ENCODE data around the gene BANP. TPM values are rescaled to one million over a fixed set of nuclear protein-coding genes. Genes with fewer than 3 reads are reported as not detected.

BANP gene
- polyA plus RNA-seq, 4 donors, result 14.9 to 29.2 (median 24.4) TPM

DNA sequence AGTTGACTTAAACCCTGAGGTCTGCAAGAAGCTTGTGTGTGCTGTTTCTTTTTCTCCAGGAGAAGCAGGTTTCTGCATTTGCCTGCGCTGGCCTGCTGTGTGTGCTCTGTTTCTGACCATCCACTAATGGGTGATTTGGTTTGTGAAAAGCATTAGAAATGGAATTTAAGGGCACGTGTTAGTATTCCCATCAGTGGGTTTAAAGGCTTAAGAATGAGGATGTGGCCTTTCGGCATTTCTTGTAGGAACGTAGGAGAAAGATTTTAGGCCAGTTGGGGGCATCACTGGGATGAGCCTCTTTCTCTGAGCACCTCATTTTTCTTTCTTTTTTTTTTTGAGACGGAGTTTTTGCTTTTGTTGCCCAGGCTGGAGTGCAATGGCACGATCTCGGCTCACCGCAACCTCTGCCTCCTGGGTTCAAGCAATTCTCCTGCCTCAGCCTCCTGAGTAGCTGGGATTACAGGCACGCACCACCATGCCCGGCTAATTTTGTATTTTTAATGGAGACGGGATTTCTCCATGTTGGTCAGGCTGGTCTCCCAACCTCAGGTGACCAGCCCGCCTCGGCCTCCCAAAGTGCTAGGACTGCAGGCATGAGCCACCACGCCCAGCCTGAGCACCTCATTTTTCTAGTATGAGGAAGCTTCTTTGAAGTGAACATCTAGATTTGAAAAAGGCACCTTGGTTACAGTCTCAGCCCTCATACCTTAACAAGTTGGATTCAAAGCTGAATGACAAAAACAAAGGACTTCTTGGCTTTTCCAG, 110.3 kb downstream of the BANP start:
- DNase-seq (ENCODE audit: low read depth in 4 of 4, low spot score in 3 of 4), result no peak

- DNase-seq (ENCODE audit: low read depth in 4 of 4, low spot score in 3 of 4), result peak in 1 of 4 donors; percentile 14
Measured at GRCh38 chr16:88062341-88063210, 111.3 kb downstream of the BANP start.

- DNase-seq (ENCODE audit: low read depth in 4 of 4, low spot score in 3 of 4), result no peak
Measured at GRCh38 chr16:88063211-88063773, 112.1 kb downstream of the BANP start.

DNA sequence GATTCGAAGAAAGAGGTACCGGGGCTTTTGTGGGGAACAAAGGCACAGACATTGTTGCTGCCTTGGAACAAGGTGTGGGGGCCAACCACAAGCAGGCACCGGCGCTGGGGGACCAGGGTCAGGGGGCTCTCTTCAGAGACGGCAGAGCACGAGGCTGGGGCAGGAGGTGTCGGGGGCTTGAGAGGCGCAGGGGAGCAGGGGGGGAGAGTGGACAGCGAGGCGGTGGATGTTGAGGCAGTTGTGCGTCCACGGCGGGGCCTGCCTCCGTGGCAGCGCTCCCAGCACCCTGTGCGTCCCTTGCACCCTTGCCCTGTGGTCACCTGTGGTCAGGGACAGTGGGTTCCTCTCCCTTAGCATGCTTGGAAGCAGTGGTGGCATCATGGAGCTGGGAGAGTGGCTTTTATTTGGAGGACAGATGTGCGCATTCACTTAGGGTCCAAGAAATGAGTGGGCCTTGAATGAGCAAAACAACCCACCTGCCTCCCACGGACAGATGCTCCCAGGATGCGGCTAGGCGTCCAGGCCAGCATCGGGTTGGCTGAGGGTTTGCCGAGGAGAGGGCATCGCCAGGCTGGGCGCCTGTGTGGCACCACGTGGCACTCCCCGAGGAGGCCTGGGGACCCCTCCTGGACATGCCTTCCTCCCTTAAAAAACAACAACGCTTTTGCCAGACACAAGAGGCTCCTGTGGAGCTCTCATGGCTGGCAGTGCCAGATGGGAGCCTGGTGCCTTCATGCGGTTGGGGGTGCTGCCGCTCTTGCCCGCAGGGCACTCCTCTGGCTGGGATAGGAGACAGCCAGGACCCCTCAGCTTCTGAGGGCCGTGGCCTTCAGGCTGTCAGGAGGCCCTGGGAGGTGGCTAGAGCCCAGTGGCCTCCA, 113.0 kb downstream of the BANP start:
- DNase-seq (ENCODE audit: low read depth in 4 of 4, low spot score in 3 of 4), result no peak

GRCh38 chr16:88064889-88065746, 113.9 kb downstream of the BANP start:
- DNase-seq (ENCODE audit: low read depth in 4 of 4, low spot score in 3 of 4), result no peak

DNA sequence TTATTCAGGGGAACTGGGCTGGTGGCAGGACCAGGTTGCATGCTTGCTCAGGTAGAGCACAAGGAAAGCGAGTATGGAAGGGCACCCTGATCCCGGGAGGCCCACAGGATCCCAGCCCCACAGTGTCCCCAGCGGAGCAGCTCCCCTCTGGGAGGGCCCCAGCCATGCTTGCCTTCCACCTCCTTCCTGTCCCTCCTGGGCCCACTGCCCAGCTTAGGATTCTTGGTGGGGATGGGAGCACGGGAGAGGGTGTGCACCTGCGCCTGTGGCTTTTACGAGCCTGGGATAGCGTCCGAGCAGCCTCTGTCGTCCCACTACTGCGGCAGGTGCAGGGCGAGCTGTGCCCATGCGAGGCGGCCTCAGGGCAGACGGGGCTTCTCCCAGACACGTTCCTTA, 114.5 kb downstream of the BANP start:
- no peak for DNase-seq (ENCODE audit: low read depth in 4 of 4, low spot score in 3 of 4)

GRCh38 chr16:88066234-88066633, 115.0 kb downstream of the BANP start:
- no peak for DNase-seq (ENCODE audit: low read depth in 4 of 4, low spot score in 3 of 4)

- no peak for DNase-seq (ENCODE audit: low read depth in 4 of 4, low spot score in 3 of 4)
Measured at GRCh38 chr16:88066680-88067529, 115.7 kb downstream of the BANP start.

GRCh38 chr16:88067530-88068411, 116.5 kb downstream of the BANP start:
- no peak for DNase-seq (ENCODE audit: low read depth in 4 of 4, low spot score in 3 of 4)

DNA sequence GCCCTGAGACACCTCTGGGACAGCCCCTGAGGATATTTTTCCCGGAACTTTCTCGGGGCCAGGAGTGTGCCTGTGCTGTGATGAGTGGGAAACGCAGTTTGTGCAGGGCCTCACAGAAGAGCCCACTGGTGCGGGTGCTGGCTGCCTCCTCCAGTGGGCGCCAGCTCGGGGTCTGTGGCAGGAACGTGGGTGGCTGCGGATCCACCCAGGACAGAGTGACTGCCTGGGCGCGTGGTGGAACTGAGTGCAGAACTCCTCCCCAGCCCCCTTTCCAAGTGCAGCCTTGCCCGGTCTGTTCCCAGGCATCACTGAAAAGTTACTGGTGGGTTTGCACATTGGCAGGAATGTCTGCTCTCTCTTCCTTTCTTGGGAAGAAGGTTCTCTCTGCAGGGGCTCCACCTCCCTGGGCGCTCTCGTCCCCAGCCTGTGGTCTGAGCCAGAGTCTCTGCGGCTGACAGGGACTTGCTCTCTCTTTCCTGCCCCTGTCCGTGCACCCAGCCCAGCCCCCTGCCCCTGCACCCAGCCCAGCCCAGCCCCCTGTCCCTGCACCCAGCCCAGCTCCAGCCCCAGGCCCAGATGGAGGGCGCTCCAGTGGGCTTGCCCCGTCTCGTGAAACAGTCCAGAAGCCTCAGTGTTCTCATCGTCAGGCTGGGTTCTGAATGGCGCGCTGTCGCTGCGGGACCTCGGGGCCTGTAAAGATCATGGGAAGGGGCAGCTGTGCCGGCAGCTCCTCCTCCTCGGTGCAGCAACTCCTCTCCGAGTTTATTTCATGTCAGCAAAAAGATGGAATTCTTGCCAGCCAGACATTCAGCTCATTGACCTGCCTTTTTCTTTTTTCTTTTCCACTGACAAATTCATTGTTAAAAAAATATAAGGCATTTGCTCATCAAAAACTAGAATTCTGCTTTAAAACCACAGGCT, 117.5 kb downstream of the BANP start:
- no peak for DNase-seq (ENCODE audit: low read depth in 4 of 4, low spot score in 3 of 4)

GRCh38 chr16:88069397-88070168, 118.3 kb downstream of the BANP start:
- DNase-seq (ENCODE audit: low read depth in 4 of 4, low spot score in 3 of 4), result no peak

DNA sequence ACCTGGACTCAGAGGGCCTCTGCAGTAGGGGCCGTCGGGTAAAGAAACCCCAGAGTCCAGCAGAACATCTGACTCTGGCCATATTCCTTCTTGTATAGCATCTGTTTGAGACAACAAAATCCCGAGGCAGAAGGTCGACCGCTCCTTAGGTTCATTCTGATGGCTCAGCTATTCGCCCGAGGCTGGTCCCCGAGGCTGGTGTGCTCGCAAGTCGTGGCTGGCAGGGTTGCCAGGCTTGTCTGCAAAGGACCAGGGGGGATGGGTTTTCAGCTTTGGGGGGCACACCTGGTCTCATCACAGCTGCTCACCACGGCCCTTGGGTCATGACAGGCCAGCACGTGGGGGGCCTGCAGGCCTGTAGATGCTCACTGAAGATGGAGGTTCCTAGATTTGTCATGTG, 119.1 kb downstream of the BANP start:
- no peak for DNase-seq (ENCODE audit: low read depth in 4 of 4, low spot score in 3 of 4)

- no peak for DNase-seq (ENCODE audit: low read depth in 4 of 4, low spot score in 3 of 4)
Measured at GRCh38 chr16:88070989-88071625, 119.9 kb downstream of the BANP start.

DNA sequence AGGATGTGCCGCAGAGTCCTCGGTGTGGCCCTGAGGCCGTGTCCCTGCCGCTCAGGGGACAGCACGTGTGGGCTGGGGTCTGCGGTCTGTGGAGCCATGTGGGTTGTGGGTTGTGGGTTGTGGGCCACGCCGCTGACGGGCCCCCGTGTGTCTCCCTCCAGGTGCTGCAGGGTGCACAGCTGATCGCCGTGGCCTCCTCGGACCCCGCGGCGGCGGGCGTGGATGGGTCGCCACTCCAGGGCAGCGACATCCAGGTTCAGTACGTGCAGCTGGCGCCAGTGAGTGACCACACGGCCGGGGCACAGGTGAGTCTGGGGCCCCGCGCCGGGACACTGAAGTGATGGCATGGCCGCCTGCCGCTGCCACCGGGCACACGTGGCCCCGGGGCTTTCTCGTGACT, 120.7 kb downstream of the BANP start:
- DNase-seq (ENCODE audit: low read depth in 4 of 4, low spot score in 3 of 4), result no peak

DNA sequence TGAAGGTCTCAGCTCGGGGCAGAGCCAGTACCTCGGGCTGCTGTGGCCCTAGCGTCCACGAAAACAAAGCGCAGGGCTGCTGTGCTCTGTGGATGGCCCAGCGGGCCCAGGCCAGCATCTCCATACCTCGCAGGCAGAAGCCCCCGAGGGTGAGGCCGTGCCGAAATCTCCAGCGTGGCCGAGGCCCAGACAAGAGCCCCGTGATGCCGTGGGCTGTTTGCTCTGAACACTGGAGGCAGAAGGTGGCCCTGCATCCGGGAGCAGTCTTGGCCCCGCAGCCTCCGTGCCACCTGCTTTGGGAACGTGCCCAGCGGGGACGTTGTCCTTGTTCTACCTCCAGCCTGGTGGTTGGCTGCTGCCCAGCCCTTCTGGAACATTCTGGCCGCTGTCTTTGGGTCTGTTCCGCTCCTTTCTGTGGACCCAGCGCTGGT, 121.4 kb downstream of the BANP start:
- no peak for DNase-seq (ENCODE audit: low read depth in 4 of 4, low spot score in 3 of 4)

Data from left renal pelvis (tissue), 4 donors.